Measurements from ENCODE around the gene BDKRB1. TPM values are rescaled to one million over a fixed set of nuclear protein-coding genes. Genes with fewer than 3 reads are reported as not detected.

The BDKRB1 gene
- total RNA-seq = 0.20 TPM

GRCh38 chr14:96255501-96256366, at the start of gene BDKRB1:
Gene BDKRB1, plus strand, starts transcription at chr14:96256210. Its CDS starts 7,473 bp downstream, at chr14:96263683.
- DNase-seq = no peak

GRCh38 chr14:96206461-96206860, 49.5 kb upstream of the BDKRB1 start:
- no peak for DNase-seq

- no peak for DNase-seq
Observed at GRCh38 chr14:96207686-96208085, 48.3 kb upstream of the BDKRB1 start.

GRCh38 chr14:96208739-96209138, 47.3 kb upstream of the BDKRB1 start:
- no peak for DNase-seq

GRCh38 chr14:96212140-96212539, 43.9 kb upstream of the BDKRB1 start:
- no peak for DNase-seq

- DNase-seq = no peak
Observed at GRCh38 chr14:96212896-96213295, 43.1 kb upstream of the BDKRB1 start.

- no peak for DNase-seq
Observed at GRCh38 chr14:96213871-96214465, 42.0 kb upstream of the BDKRB1 start.

GRCh38 chr14:96214793-96215192, 41.2 kb upstream of the BDKRB1 start:
- peak; percentile 66 for DNase-seq

- no peak for DNase-seq
Observed at GRCh38 chr14:96215452-96216244, 40.4 kb upstream of the BDKRB1 start.

- DNase-seq = no peak
Observed at GRCh38 chr14:96216627-96217026, 39.4 kb upstream of the BDKRB1 start.

GRCh38 chr14:96217376-96217913, 38.6 kb upstream of the BDKRB1 start:
- DNase-seq = no peak

GRCh38 chr14:96221109-96221650, 34.8 kb upstream of the BDKRB1 start:
- DNase-seq = no peak

GRCh38 chr14:96221841-96222240, 34.2 kb upstream of the BDKRB1 start:
- DNase-seq = no peak

- no peak for DNase-seq
Observed at GRCh38 chr14:96224480-96225096, 31.4 kb upstream of the BDKRB1 start.

GRCh38 chr14:96225213-96225612, 30.8 kb upstream of the BDKRB1 start:
- no peak for DNase-seq

GRCh38 chr14:96225745-96226151, 30.3 kb upstream of the BDKRB1 start:
- DNase-seq = no peak

- no peak for DNase-seq
Observed at GRCh38 chr14:96227428-96227827, 28.6 kb upstream of the BDKRB1 start.

GRCh38 chr14:96229315-96229714, 26.7 kb upstream of the BDKRB1 start:
- no peak for DNase-seq

- DNase-seq = no peak
Observed at GRCh38 chr14:96231056-96231455, 25.0 kb upstream of the BDKRB1 start.

GRCh38 chr14:96231526-96232130, 24.4 kb upstream of the BDKRB1 start:
- DNase-seq = no peak

GRCh38 chr14:96232506-96232905, 23.5 kb upstream of the BDKRB1 start:
- no peak for DNase-seq

Measured in skin of body (tissue), 2 donors.